ENCODE measurements around the gene SMYD2.

DNA sequence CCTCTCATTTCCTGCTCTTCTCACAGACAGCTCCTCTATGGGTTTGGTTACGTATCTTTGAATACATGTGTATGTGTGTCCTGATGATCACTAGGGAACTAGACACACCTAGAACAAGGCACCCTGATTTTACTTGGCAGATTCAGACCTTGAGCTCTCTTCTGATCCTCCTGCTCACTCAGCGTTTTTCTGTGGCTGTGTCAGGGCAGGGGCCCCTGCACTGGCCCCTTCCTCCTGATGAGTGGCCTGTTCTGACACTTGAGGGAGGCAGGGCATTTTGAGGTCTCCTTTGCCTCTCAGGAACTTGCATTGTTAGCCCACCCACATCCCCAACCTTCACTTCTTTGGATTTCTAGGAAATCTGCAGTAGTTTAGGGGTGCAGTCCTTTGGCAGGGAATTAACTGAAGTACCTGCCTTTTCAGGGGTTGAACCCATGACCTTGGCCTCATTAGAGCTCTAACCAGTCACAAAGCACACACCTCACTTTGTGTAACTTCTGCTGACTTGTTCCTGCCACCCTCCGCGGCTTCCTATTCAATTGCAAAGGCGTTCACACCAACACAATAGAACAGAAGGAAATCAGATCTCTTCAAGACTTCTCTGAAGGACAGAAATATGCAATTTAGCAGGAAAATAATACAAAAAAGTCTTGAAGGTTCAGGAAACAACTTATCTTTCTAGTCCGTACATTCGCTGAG lies 8.8 kb downstream of the SMYD2 start:
- TF ChIP-seq FOXM1 (IDR thresholded peaks at IDR 0.05; ENCODE audit: borderline replicate concordance) = no peak
- no peak for TF ChIP-seq SUZ12 (IDR thresholded peaks at IDR 0.05)
- no peak for TF ChIP-seq ZNF384 (IDR thresholded peaks at IDR 0.05)
- TF ChIP-seq SP1 (IDR thresholded peaks at IDR 0.05) = no peak
- no peak for TF ChIP-seq HDGF (IDR thresholded peaks at IDR 0.05; ENCODE audit: borderline replicate concordance)
